ENCODE results near the gene ARHGAP42.

DNA sequence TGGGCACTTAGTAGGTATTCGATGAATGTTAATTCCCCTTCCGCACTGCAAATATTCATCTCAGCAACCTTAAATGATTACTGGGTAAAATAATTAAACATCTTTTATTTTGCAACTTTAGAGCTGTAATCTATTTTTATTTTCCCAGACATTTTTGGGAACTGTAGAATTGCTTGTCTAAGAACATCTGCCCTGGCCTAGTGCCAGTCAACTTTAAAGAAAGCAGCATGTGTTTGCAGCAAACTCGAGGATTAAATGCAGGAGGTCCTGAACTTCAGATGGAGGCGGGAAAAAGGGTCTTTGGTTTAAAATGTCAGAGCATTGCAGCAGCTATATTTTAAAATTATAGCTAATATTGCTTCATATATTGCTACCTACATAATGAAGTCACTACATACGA, 252.5 kb downstream of the ARHGAP42 start:
- no peak for TF ChIP-seq POLR2A (IDR thresholded peaks at IDR 0.05)
- TF ChIP-seq, protein P1, sequence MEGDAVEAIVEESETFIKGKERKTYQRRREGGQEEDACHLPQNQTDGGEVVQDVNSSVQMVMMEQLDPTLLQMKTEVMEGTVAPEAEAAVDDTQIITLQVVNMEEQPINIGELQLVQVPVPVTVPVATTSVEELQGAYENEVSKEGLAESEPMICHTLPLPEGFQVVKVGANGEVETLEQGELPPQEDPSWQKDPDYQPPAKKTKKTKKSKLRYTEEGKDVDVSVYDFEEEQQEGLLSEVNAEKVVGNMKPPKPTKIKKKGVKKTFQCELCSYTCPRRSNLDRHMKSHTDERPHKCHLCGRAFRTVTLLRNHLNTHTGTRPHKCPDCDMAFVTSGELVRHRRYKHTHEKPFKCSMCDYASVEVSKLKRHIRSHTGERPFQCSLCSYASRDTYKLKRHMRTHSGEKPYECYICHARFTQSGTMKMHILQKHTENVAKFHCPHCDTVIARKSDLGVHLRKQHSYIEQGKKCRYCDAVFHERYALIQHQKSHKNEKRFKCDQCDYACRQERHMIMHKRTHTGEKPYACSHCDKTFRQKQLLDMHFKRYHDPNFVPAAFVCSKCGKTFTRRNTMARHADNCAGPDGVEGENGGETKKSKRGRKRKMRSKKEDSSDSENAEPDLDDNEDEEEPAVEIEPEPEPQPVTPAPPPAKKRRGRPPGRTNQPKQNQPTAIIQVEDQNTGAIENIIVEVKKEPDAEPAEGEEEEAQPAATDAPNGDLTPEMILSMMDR (IDR thresholded peaks at IDR 0.05) = no peak
